Right lobe of liver (tissue), 6 donors: ENCODE results near the gene LYRM1. TPM values are rescaled to one million over a fixed set of nuclear protein-coding genes. Genes with fewer than 3 reads are reported as not detected.
"Not testable (repeated sequence)": the region's sequence is repeated elsewhere in the genome, so short reads cannot be mapped to it uniquely, and the experiment has no call there.

Source experiments
- ATAC-seq, 4 donors: fragments of 200-7000 bp; cut with Tn5 transposase; one replicate each; pipeline ENCODE4 v1.9.1; 2020; ENCODE audit warnings: mild to moderate bottlenecking in 4 of 4, moderate library complexity in 4 of 4
- DNase-seq, 3 donors: peaks; one replicate each; pipeline ENCODE4 v3.0.0-alpha.2; 2020
- H3K27ac ChIP-seq, 3 donors: fragments of 200-600 bp; one replicate each; pipeline ENCODE4 v1.8.0; 2022
- H3K27me3 ChIP-seq, 2 donors: fragments of 200-600 bp; one replicate each; pipeline ENCODE4 v1.8.0; 2022
- H3K36me3 ChIP-seq, 4 donors: fragments of 200-600 bp; sonication (generic) in 1 of 4; one replicate each; pipeline versions ENCODE4 v1.5.1 to v1.8.0; 2017 to 2022; ENCODE audit warnings: control low read depth in 1 of 4
- H3K4me1 ChIP-seq, 4 donors: fragments of 200-600 bp; sonication (generic) in 1 of 4; one replicate each; pipeline versions ENCODE4 v1.5.1 to v1.8.0; 2017 to 2022; ENCODE audit warnings: control low read depth in 1 of 4
- H3K4me3 ChIP-seq, 3 donors: fragments of 200-600 bp; one replicate each; pipeline ENCODE4 v1.8.0; 2022
- H3K9me3 ChIP-seq, 4 donors: fragments of 200-600 bp; sonication (generic) in 1 of 4; one replicate each; pipeline versions ENCODE4 v1.5.1 to v1.8.0; 2017 to 2022; ENCODE audit warnings: control low read depth in 1 of 4
- CTCF ChIP-seq, 4 donors: fragments of 200-600 bp in 3 of 4; fragments of 450-650 bp in 1 of 4; IDR thresholded peaks; one replicate each; pipeline versions ENCODE4 v1.5.1 to v1.8.0; 2016 to 2022; ENCODE audit warnings: antibody characterized with exemption in 4 of 4, mild to moderate bottlenecking in 2 of 4
- POLR2A ChIP-seq: fragments of 450-650 bp; IDR thresholded peaks from one replicate; pipeline ENCODE4 v1.6.1; 2017; ENCODE audit warnings: antibody characterized with exemption, mild to moderate bottlenecking
- WGBS: methylation state at CpG from one replicate; pipeline ENCODE4 v1.1.6; 2018; ENCODE audit warnings: low coverage, low lambda C conversion rate; ENCODE audit not compliant: insufficient coverage; ENCODE audit errors: missing lambda C conversion rate; 5-methylcytosine and 5-hydroxymethylcytosine counted together
- intact Hi-C, 2 donors: fragments of 100-400 bp; cut with DNase I; formaldehyde crosslinking; loops; one replicate each; pipeline versions ENCODE4 v1.11.2 to v1.14.1; 2022
- total RNA-seq, 6 experiments: library from RNA; depleted of rRNA in 2 of 6; stranded (reverse); fragments of >200 nt in 2 of 6; fragmentation: NEBNext Ultra II Directional in 3 of 6; extraction: Animal tissue kit (Norgen Biotek cat#: 25700) in 3 of 6; gene quantifications; one replicate each; pipeline versions ENCODE4 v1.1.0 to v1.2.4, GENCODE V29; 2016 to 2023
- donor health status: DM: no; HTN: yes; CAD: no.
- donor health status: DM: no; HTN: no; CAD: no.
- donor health status: DM: no; HTN: no; CAD: no.
- donor health status: DM: no; HTN: yes; CAD: no.
- donor health status: DM: no; HTN: yes; CAD: no.

LYRM1 gene
- total RNA-seq, 6 experiments from 2014 or later, result 32.4 to 102 (median 37.9) TPM

- intact Hi-C loops, result no loop called here
- ATAC-seq (no peak), DNase-seq (no peak)
- TF ChIP-seq POLR2A (no peak), CTCF (IDR thresholded peaks at IDR 0.05) (no peak)
- H3K9me3 ChIP-seq, result no peaks in the 10 kb centered on the region
- 86% methylated on average over 3 of the region's 5 CpGs for WGBS
- H3K27me3 ChIP-seq, result no peaks in the 10 kb centered on the region
- no peak overlapping the region for H3K27ac ChIP-seq
- no peaks in the 10 kb centered on the region for H3K4me1 ChIP-seq
- H3K36me3 ChIP-seq, result no peaks in the 10 kb centered on the region
- H3K4me3 ChIP-seq, result no peak overlapping the region
These were observed 60.3 kb downstream of the LYRM1 start for GRCh38 chr16:20960899-20961298.

- Histone ChIP-seq H3K4me1 (no peaks in the 10 kb centered on the region), H3K9me3 (no peaks in the 10 kb centered on the region), H3K36me3 (no peaks in the 10 kb centered on the region), H3K4me3 (no peak overlapping the region), H3K27me3 (no peaks in the 10 kb centered on the region), H3K27ac (no peak overlapping the region)
- 54% methylated on average over 3 of the region's 3 CpGs for WGBS
- TF ChIP-seq CTCF (IDR thresholded peaks at IDR 0.05) (no peak), POLR2A (no peak)
- DNase-seq (no peak), ATAC-seq (no peak)
- intact Hi-C loops, result no loop called here
These were observed 68.2 kb downstream of the LYRM1 start for GRCh38 chr16:20968765-20969164.

- no peak overlapping the region for H3K4me3 ChIP-seq
- no peak for DNase-seq
- no peaks in the 10 kb centered on the region for H3K9me3 ChIP-seq
- no peak for ATAC-seq
- WGBS, result 40% methylated on average over 1 of the region's 5 CpGs
- no peaks in the 10 kb centered on the region for H3K36me3 ChIP-seq
- H3K27me3 ChIP-seq, result no peaks in the 10 kb centered on the region
- no peak overlapping the region for H3K27ac ChIP-seq
- intact Hi-C loops, result no loop called here
- no peaks in the 10 kb centered on the region for H3K4me1 ChIP-seq
- TF ChIP-seq POLR2A, result no peak
- TF ChIP-seq CTCF (IDR thresholded peaks at IDR 0.05), result no peak
These were observed 68.8 kb downstream of the LYRM1 start for GRCh38 chr16:20969386-20969785.

GRCh38 chr16:20971401-20971800 is 70.8 kb downstream of the LYRM1 start:
- H3K4me1 ChIP-seq, result no peaks in the 10 kb centered on the region
- intact Hi-C loops, result no loop called here
- no peak for DNase-seq
- no peaks in the 10 kb centered on the region for H3K36me3 ChIP-seq
- TF ChIP-seq CTCF (IDR thresholded peaks at IDR 0.05) (no peak), POLR2A (no peak)
- no peak for ATAC-seq
- no peak overlapping the region for H3K27ac ChIP-seq
- no peak overlapping the region for H3K4me3 ChIP-seq
- 64% methylated on average over 6 of the region's 8 CpGs for WGBS
- no peaks in the 10 kb centered on the region for H3K9me3 ChIP-seq
- no peaks in the 10 kb centered on the region for H3K27me3 ChIP-seq

- H3K9me3 ChIP-seq, intact Hi-C loops, DNase-seq, H3K36me3 ChIP-seq, H3K27me3 ChIP-seq, H3K4me3 ChIP-seq, ATAC-seq, H3K27ac ChIP-seq, H3K4me1 ChIP-seq: not testable (repeated sequence)
- 88% methylated on average over 4 of the region's 4 CpGs for WGBS
These were observed 72.6 kb downstream of the LYRM1 start for GRCh38 chr16:20973201-20973600.

Other genes with a start within 250 kb of the LYRM1 start
- gene ACSM1, start 203.1 kb upstream of the LYRM1 start, total RNA-seq, result 10 to 100 TPM in 1 of 6 experiments, 1 to 10 TPM in 4, under 1 TPM in 1; 0.90 to 11.1 (median 1.6) TPM
- gene THUMPD1, start 159.0 kb upstream of the LYRM1 start, total RNA-seq, result 10 to 100 TPM; 13.5 to 26.4 (median 16.5) TPM
- gene ACSM3, start 136.8 kb upstream of the LYRM1 start, total RNA-seq, result 100 to 1,000 TPM in 1 of 6 experiments, 10 to 100 TPM in 5; 24.5 to 109 (median 57.9) TPM
- gene ERI2, start 94.3 kb upstream of the LYRM1 start, total RNA-seq, result 10 to 100 TPM in 5 of 6 experiments, 1 to 10 TPM in 1; 9.8 to 15.9 (median 14.8) TPM
- gene REXO5, start 94.2 kb upstream of the LYRM1 start, total RNA-seq, result 1 to 10 TPM; 1.1 to 2.9 (median 2.4) TPM
- 10 to 100 TPM; 10.3 to 15.1 (median 13.8) TPM for gene DCUN1D3, start 413 bp upstream of the LYRM1 start, total RNA-seq